BE2C (cell line): ENCODE measurements around the gene TCEAL1.

ENCODE experiments used
- DNase-seq: peaks from one replicate; pipeline ENCODE4 v3.0.0-alpha.2; 2020
- H3K27me3 ChIP-seq: fragments of 250-450 bp; sonication (Bioruptor Pico); 2 replicates; pipeline ENCODE4 v1.5.1; 2020; ENCODE audit warnings: mild to moderate bottlenecking
- H3K36me3 ChIP-seq: fragments of 250-450 bp; sonication (Bioruptor Pico); 2 replicates; pipeline ENCODE4 v1.5.1; 2020; ENCODE audit warnings: mild to moderate bottlenecking
- H3K4me1 ChIP-seq: fragments of 250-450 bp; sonication (Bioruptor Pico); 2 replicates; pipeline ENCODE4 v1.5.1; 2020
- H3K4me3 ChIP-seq: 2 replicates; pipeline ENCODE4 v1.5.1; 2011; ENCODE audit warnings: low read depth, low read length
- H3K9me3 ChIP-seq: fragments of 250-450 bp; sonication (Bioruptor Pico); 2 replicates; pipeline ENCODE4 v1.5.1; 2020
- TF ChIP-seq, protein P1 (sequence below): IDR thresholded peaks from 2 replicates; pipeline ENCODE4 v1.5.1; 2012; ENCODE audit warnings: mild to moderate bottlenecking, low read depth, low read length

Gene TCEAL1

DNA sequence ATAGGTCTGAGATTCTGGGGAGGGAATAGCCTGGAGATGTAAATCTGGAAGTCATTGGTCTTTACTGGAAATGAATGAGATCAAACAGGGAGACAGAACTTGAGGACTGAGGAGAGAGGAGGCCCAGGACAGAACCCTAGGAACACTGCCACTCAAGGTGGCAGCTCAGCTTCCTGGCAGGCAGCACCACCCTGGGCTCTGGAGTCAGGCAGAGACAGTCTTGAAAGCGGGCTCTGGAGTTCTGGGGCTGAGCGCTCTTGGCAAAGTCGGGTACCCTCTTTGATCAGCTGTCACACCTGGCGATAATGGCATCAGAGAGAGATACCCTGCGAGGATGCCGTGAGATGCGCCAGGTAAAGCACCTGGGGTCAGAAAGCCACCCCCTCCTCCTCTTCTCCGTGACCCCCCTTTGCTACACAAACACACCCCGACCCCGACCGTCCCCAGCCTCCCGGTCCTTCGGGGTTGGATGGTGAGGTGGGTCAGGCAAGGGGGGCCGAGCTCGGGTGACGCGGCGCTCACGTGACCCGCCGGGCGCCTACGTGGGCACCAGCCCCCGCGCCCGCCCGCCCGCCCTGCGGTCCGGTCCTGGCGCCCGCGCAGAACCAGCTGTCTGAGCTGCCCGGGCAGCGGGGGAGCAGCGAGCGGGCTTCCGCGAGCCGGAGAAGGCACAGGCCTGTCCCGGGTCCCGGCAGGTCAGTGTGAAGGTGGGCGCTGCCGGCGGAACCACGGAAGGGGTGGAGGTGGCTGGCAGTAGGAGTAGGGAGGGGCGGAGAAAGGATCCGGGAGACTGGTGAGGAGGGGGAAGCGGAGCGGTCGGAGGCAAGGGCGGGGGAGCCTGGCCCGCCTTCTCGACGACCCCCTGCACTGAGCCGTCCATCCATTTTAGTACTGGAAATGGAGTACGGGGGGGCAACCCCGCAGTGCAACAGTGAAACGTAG, 21.1 kb upstream of the TCEAL1 start, which contains the start of gene TCEAL3:
Gene TCEAL3 (plus strand): TSS at position 600 of the 942 bp plus-strand sequence. CDS start 1,102 bp downstream, outside the sequence.
- peak; percentile 61 for DNase-seq
- Histone ChIP-seq H3K9me3 (no peaks in the 10 kb centered on the region), H3K4me3 (peak within 1 kb of the TSS; percentile 61), H3K36me3 (no peaks in the 10 kb centered on the region), H3K27me3 (no peaks in the 10 kb centered on the region), H3K4me1 (no peaks in the 10 kb centered on the region)
- TF ChIP-seq, protein P1, sequence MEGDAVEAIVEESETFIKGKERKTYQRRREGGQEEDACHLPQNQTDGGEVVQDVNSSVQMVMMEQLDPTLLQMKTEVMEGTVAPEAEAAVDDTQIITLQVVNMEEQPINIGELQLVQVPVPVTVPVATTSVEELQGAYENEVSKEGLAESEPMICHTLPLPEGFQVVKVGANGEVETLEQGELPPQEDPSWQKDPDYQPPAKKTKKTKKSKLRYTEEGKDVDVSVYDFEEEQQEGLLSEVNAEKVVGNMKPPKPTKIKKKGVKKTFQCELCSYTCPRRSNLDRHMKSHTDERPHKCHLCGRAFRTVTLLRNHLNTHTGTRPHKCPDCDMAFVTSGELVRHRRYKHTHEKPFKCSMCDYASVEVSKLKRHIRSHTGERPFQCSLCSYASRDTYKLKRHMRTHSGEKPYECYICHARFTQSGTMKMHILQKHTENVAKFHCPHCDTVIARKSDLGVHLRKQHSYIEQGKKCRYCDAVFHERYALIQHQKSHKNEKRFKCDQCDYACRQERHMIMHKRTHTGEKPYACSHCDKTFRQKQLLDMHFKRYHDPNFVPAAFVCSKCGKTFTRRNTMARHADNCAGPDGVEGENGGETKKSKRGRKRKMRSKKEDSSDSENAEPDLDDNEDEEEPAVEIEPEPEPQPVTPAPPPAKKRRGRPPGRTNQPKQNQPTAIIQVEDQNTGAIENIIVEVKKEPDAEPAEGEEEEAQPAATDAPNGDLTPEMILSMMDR: no peak

DNA sequence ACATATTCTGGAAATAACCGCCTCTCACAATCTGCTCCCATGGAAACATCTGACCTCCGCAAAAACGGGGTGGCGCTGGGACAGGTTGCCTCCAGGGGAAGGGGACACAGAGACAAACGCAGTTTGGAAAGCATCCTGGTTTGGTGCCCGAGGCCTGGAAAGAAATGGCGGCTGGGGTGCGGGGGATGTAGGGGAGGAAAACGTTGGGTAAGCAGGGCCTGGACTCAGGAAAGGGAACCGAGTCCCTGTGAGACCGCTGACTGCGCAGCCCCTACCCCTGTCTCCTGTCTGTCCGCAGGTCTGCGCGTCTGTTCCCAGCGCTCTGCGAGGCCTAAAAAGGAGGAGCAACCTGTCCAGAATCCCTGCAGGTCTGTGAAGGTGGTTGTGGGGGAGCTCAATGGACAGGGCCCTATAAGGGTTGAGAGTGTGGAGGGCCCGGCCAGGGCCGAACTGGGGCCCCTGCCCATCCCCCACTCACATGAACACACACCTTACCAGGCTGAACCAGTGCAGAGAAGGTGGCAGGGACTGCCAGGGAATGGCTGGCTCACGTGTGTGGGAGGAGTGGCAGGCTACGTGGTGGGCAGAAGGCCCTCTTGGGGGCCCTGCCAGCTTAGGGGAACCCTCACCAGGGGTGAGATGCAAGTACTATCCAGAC, 20.3 kb upstream of the TCEAL1 start:
- no peak for DNase-seq
- Histone ChIP-seq H3K4me1 (no peaks in the 10 kb centered on the region), H3K36me3 (no peaks in the 10 kb centered on the region), H3K9me3 (no peaks in the 10 kb centered on the region), H3K4me3 (peak overlapping the region; percentile 61), H3K27me3 (no peaks in the 10 kb centered on the region)
- TF ChIP-seq, protein P1: no peak

DNA sequence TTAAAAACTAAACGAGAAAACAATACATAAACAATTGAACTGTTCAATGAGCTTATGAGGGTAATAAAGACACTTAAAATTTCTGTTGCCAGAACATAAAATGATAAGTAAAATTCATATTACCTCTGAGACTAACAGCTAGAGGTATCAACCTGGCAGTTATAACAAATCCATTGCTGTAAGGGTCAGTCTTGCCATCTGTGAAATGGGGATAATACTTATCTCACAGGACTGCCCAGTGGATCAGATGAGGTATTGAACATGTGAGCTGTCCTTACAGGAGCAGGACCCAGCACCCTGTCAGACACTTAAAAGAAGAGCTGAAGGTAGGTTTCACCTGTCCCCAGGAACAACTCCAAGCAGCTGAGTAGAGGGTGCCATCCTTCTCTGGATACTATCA, 18.5 kb upstream of the TCEAL1 start:
- DNase-seq: no peak
- TF ChIP-seq, protein P1: no peak
- Histone ChIP-seq H3K9me3 (no peaks in the 10 kb centered on the region), H3K36me3 (no peaks in the 10 kb centered on the region), H3K27me3 (no peaks in the 10 kb centered on the region), H3K4me1 (no peaks in the 10 kb centered on the region), H3K4me3 (no peak overlapping the region)

DNA sequence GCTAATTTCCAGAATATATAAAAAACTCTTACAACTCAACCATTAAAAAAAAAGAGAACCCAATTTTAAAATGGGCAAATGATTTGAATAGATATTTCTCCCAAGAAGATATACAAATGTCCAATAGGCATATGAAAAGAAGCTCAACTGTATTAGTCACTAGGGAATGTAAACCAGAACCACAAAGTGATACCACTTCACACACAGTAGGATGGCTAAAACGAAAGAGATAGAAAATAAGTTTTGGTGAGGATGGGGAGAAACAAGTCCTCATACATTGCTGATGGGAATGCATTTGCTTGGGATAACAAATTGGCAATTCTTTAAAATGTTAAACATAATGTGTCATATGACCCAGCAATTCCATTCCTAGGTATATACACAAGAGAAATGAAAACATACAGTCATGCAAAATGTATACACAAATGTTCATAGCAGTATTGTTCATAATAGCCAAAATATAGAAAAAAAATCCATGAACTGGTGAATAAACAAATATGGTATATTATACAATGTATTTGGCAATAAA, 15.3 kb upstream of the TCEAL1 start:
- Histone ChIP-seq H3K4me3 (no peak overlapping the region), H3K9me3 (no peaks in the 10 kb centered on the region), H3K27me3 (no peaks in the 10 kb centered on the region), H3K36me3 (no peaks in the 10 kb centered on the region), H3K4me1 (no peaks in the 10 kb centered on the region)
- TF ChIP-seq, protein P1: no peak
- DNase-seq: no peak

DNA sequence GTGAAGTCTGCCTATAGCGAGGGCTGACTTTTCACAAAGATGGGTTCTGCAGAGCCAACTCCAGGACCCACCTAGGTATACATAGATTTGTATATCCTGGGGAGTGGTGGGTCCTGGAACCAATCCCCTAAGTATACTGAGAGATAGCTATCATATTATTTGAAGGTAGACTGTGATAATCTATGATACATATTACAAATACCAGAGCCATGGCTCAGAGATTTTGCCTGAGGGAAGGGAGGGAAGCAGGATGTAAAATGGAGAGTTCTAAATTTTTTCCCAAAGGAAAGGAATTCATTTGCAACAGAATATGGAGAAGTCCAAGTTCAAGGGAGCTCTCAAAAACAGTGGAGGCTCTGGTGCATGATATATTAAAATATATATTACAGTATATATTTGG, 13.8 kb upstream of the TCEAL1 start:
- H3K9me3 ChIP-seq: no peaks in the 10 kb centered on the region
- H3K36me3 ChIP-seq: no peaks in the 10 kb centered on the region
- DNase-seq: no peak
- H3K4me1 ChIP-seq: no peaks in the 10 kb centered on the region
- TF ChIP-seq, protein P1: no peak
- H3K27me3 ChIP-seq: no peaks in the 10 kb centered on the region
- H3K4me3 ChIP-seq: no peak overlapping the region
